OCI-LY3 (cell line): Measurements from ENCODE around the gene SLC12A8.

Experiments used
- H2AFZ ChIP-seq: fragments of 200-600, 300-600 bp; shearing (Covaris generic); 2 replicates; pipeline ENCODE4 v1.6.0; 2014; ENCODE audit warnings: antibody characterized with exemption, low read depth, low read length
- H3K27ac ChIP-seq: fragments of 200-600, 300-600 bp; sonication (generic); 2 replicates; pipeline ENCODE4 v1.5.1; 2014; ENCODE audit warnings: mild to moderate bottlenecking, low read length, moderate library complexity, mixed read lengths
- H3K27me3 ChIP-seq: fragments of 200-600, 300-600 bp; sonication (generic); 2 replicates; pipeline ENCODE4 v1.6.1; 2014; ENCODE audit warnings: low read depth, low read length, mixed read lengths
- H3K36me3 ChIP-seq: fragments of 200-600, 300-600 bp; sonication (generic); replicated peaks from 2 replicates; pipeline ENCODE3; 2014; ENCODE audit warnings: low read depth, low read length, mixed read lengths
- H3K4me1 ChIP-seq: fragments of 300-600, 200-600 bp; sonication (generic); 2 replicates; pipeline ENCODE4 v1.6.1; 2014; ENCODE audit warnings: low read length, mixed read lengths
- H3K4me2 ChIP-seq: fragments of 200-600, 300-600 bp; sonication (generic); 2 replicates; pipeline ENCODE4 v1.6.1; 2014; ENCODE audit warnings: low read length, mixed read lengths
- H3K4me3 ChIP-seq: fragments of 300-600, 200-600 bp; sonication (generic); 2 replicates; pipeline ENCODE4 v1.5.1; 2014; ENCODE audit warnings: antibody characterized with exemption, mild to moderate bottlenecking, low read length, moderate library complexity
- H3K79me2 ChIP-seq: fragments of 300-600, 200-600 bp; shearing (Covaris generic); 2 replicates; pipeline ENCODE4 v1.6.1; 2014; ENCODE audit warnings: mild to moderate bottlenecking, low read length, mixed read lengths
- H3K9ac ChIP-seq: fragments of 300-600, 200-600 bp; shearing (Covaris generic); 2 replicates; pipeline ENCODE4 v1.6.0; 2014; ENCODE audit warnings: mild to moderate bottlenecking, low read length, moderate library complexity
- H3K9me3 ChIP-seq: fragments of 200-600, 300-600 bp; shearing (Covaris generic); 2 replicates; pipeline ENCODE4 v1.6.1; 2014; ENCODE audit warnings: low read length, mixed read lengths; ENCODE audit not compliant: insufficient read depth
- H4K20me1 ChIP-seq: fragments of 200-600, 300-600 bp; sonication (generic); 2 replicates; pipeline ENCODE4 v1.6.1; 2016; ENCODE audit warnings: low read length, mixed read lengths; ENCODE audit not compliant: insufficient read depth
- CTCF ChIP-seq: fragments of 200-600, 300-600 bp; sonication (generic); IDR thresholded peaks from 2 replicates; pipeline ENCODE4 v1.5.1; 2014; ENCODE audit warnings: antibody characterized with exemption, low read length, low read depth
- EZH2phosphoT487 ChIP-seq: fragments of 200-600 bp; shearing (Covaris generic); IDR thresholded peaks from 2 replicates; pipeline ENCODE4 v1.6.1; 2018; ENCODE audit warnings: antibody characterized with exemption, mixed run types, low read depth

The SLC12A8 gene

GRCh38 chr3:125110016-125110875, 102.3 kb downstream of the SLC12A8 start:
- H4K20me1 ChIP-seq = 0 out of 2 replicates have a peak, but pooled peaks cover 9% of the 10 kb centered on the region
- H3K4me1 ChIP-seq = peaks cover 37% of the 10 kb centered on the region
- TF ChIP-seq CTCF (no peak), EZH2phosphoT487 (no peak)
- H3K79me2 ChIP-seq = no peaks in the 10 kb centered on the region
- no peak overlapping the region for H3K4me2 ChIP-seq
- no peak overlapping the region for H3K9ac ChIP-seq
- H3K9me3 ChIP-seq = peaks cover 3% of the 10 kb centered on the region; the same call in 1 of the 2 replicates
- H3K27ac ChIP-seq = no peak overlapping the region
- H3K4me3 ChIP-seq = no peak overlapping the region
- H3K36me3 ChIP-seq = peaks cover 2% of the 10 kb centered on the region
- no peak overlapping the region for H2AFZ ChIP-seq
- peaks cover 86% of the 10 kb centered on the region for H3K27me3 ChIP-seq

- no peak overlapping the region for H2AFZ ChIP-seq
- H3K27me3 ChIP-seq = peaks cover 87% of the 10 kb centered on the region
- no peak overlapping the region for H3K9ac ChIP-seq
- peaks cover 5% of the 10 kb centered on the region; the same call in 1 of the 2 replicates for H3K9me3 ChIP-seq
- peaks cover 4% of the 10 kb centered on the region for H3K36me3 ChIP-seq
- 0 out of 2 replicates have a peak, but pooled peaks cover 9% of the 10 kb centered on the region for H4K20me1 ChIP-seq
- TF ChIP-seq EZH2phosphoT487 = no peak
- no peak for TF ChIP-seq CTCF
- peaks cover 37% of the 10 kb centered on the region for H3K4me1 ChIP-seq
- H3K4me2 ChIP-seq = no peak overlapping the region
- H3K79me2 ChIP-seq = no peaks in the 10 kb centered on the region
- no peak overlapping the region for H3K4me3 ChIP-seq
- no peak overlapping the region for H3K27ac ChIP-seq
Measured at GRCh38 chr3:125109536-125109925, 103.0 kb downstream of the SLC12A8 start.

- Histone ChIP-seq H3K4me1 (peaks cover 40% of the 10 kb centered on the region), H3K79me2 (no peaks in the 10 kb centered on the region), H3K9ac (no peak overlapping the region), H3K36me3 (peaks cover 4% of the 10 kb centered on the region), H3K27ac (no peak overlapping the region), H3K9me3 (peaks cover 5% of the 10 kb centered on the region; the same call in 1 of the 2 replicates), H4K20me1 (0 out of 2 replicates have a peak, but pooled peaks cover 9% of the 10 kb centered on the region), H3K4me3 (no peak overlapping the region), H2AFZ (no peak overlapping the region), H3K27me3 (peaks cover 87% of the 10 kb centered on the region), H3K4me2 (peak overlapping the region; percentile 74)
- TF ChIP-seq EZH2phosphoT487 (no peak), CTCF (no peak)
Measured at GRCh38 chr3:125108833-125109535, 103.6 kb downstream of the SLC12A8 start.
